Measurements from ENCODE around the gene ARMH1.
A peak's percentile ranks its signal among the peaks of the same experiment; 100 is the strongest.
"Not testable (repeated sequence)": the region's sequence is repeated elsewhere in the genome, so short reads cannot be mapped to it uniquely, and the experiment has no call there.

The ARMH1 gene

GRCh38 chr1:44696789-44697345, 22.4 kb downstream of the ARMH1 start:
- DNase-seq: peak; percentile 59

DNA sequence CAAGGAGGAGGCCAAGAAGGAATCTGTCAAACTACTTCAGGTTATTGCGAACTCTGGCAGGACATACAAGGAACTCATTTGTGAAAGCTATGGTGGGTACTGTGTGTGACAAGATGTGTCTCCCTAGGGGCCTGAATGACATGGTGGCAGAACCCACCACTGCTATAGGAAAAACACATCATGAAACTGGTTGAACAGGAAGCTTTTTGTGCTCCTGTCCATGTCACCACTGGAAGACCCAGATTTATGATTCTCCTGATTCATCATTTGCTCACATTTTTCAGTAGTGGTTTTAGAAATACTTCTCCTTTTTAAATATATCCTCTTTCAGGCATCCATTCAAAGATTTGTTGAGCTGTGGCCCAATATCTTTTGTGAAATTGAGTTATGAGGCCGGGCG, 23.6 kb downstream of the ARMH1 start:
- peak; percentile 76 for DNase-seq

DNA sequence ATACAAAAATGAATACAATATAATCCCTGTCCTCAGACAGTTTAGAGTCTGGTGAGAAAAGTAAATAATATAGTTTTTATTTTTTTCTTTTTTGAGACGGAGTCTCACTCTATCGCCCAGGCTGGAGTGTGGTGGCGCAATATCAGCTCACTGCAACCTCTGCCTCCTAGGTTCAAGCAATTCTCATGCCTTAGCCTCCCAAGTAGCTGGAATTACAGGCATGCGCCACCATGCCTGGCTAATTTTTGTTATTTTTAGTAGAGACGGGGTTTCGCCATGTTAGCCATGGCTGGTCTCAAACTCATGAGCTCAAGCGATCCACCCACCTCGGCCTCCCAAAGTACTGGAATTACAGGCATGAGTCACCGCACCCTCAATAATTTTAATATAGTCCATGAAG, 24.9 kb downstream of the ARMH1 start:
- not testable (repeated sequence) for DNase-seq

- DNase-seq: no peak
Observed at GRCh38 chr1:44700573-44700972, 26.1 kb downstream of the ARMH1 start.

DNA sequence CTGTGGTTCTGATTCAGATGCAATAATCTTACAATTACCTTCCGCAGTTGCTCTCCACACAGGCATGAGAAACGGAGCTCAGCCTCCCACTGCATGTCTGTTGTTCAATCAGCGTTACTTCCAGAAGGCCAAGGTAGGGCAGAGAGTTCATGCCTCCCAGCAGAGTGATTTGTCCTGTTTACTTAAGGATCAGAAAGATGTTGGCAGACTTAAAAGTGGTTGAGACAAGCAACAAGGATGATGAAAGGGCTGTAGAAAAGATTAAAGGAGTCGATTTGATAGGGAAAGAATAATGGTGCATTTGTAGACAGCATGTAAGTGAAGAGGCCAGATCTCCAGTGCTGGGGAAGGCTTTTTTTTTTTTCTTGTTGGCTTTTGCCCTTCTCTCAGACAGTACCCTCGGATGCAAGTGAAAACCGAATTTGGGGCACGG, 26.6 kb downstream of the ARMH1 start:
- DNase-seq: no peak

DNA sequence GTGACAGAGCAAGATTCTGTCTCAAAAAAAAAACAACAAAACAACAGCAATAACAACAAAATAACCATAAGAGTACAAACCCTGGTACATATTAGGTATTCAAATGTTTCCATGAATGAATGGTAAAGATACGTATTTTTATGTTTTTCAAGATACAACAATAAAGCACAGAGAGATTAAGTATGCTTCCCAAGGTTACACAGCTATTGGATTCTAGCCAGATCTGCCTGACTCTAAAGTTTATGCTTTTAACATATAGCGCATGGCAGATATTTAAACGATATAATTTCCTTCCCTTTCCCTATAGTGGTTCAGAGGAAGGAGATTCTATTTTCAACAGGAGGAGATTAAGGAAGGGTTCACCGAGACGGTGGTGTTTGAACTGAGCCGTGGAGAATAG, 31.0 kb downstream of the ARMH1 start:
- no peak for DNase-seq

GRCh38 chr1:44705938-44706337, 31.4 kb downstream of the ARMH1 start:
- no peak for DNase-seq

- DNase-seq: peak; percentile 21
Observed at GRCh38 chr1:44707112-44707881, 32.8 kb downstream of the ARMH1 start.

DNA sequence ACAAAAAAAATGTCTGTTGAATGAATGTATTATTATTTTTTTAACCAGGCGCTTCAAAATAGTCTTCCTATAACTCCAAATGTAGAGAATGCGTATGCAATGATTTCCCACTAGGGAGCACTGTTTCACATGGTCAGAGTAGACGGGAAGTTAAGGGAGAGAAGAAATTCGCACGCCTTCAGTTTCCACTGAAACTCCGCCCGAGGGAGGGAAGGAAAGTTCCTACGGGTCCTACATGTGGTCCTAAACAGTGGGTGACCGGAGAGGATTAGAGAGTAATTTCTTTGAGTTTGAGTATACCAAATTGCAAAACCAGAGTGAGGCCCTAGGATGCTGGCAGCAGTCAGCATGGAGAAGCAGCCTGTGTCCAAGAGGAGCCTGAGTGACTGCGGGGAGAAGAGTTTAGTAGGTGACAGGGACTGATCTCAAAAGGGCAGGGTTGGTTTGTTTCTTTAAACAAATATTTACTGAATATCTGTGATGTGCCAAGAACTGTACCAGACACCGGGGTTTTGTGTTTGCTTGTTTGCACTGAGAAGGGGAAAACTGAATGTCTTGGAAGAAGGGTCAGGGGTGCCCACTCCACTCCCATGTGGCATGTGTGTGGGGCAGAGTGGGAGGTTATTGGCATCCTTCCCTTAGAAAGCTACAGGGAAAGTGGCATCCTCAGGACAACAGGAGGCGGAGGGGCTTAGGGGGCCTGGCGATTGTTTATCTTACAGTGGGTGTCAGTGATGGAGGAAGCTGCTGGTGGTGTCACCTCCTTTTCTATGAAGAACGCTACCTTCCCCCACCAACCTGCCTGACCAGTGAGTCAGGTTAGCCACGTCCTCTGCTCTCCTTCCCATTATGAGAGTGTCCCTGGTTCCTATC, 33.7 kb downstream of the ARMH1 start:
- peak; percentile 81 for DNase-seq

GRCh38 chr1:44713321-44713781, 38.8 kb downstream of the ARMH1 start:
- no peak for DNase-seq

GRCh38 chr1:44714532-44714931, 40.0 kb downstream of the ARMH1 start:
- no peak for DNase-seq

DNA sequence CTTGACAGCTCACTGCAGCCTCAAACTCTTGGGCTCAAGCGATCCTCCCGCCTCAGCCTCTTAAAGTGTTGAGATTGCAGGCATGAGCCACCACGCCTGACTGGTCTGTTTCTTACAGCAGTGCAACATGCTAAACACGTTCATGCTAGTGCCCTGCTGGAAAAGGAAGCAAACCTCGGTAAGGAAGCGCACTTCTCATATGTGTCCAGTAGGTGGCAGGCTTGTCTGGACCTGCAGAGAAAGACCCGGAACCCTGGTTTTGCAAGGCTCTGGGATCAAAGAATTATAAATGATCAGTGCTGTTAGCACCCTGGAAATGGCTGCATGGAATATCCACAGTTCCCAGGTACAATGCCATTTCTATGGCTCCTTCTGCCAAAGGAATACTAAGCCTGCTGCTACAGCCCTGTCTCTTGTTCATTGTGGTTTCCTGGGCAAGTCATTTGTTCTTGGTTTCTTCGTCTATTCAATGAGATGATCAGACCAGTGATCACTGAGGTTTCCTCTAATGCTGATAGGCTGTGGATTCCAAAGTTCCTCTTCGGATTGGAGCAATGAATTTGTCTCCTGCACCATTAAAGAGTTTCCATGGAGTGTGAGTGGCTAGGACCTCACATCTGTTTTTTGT, 40.5 kb downstream of the ARMH1 start:
- DNase-seq: peak; percentile 85

DNA sequence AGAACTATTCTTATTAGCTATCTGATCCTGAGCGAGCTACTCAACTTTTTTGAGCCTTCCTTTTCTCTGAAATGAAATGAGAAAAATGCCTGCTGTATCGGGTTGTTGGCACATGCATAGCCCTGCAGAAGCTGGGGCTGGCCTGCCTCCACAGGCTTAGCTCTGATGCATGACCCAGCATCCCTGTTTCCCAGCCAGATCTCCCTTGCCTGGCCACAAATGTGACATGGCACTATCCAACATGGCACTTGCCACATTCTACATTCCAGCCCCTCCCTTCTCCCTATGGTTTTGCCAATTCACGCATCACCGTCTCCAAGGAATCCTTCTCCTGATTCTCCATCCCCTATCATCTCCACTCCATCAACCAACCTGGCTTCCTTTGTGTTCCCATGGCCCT, 42.6 kb downstream of the ARMH1 start:
- no peak for DNase-seq

DNA sequence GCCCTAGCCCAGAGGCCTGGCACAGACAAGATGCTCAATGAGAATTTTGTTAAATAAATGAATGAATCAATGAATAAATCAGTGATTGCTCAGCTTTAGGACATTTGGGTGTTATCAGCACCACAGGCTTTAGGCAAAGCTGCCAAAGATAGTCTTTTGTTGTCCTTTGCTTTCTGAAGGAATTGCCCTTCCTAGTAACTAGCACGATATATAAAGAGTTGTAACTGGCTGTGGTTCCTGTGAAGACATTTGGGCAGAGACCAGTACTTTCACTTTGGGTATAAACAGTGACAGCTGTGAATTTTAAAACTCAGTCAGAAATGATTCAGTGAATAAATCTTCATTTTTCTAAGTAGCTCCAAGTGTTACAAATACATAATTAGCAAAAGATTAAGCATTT, 43.1 kb downstream of the ARMH1 start:
- no peak for DNase-seq

- DNase-seq: no peak
Observed at GRCh38 chr1:44718091-44718490, 43.6 kb downstream of the ARMH1 start.

DNA sequence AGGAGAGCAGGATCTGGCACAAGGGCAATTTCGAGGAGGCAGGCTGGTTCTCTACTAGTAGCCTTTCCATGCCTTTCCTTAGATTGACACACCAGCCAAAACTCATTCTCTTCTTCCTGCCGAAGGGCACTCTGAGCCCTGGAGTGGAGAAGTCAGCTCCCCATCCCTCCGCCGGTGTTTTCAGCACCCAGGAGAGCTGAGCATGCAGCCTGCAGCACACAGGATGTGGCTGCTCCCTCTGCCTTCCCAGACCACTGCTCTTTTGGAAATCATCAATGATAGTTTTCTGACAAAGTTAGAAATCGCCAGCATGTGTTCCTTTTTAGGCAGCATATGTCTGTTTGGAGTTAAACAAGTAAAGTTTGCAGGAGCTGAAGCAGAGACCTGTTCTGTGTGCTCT, 44.8 kb downstream of the ARMH1 start:
- DNase-seq: no peak

DNA sequence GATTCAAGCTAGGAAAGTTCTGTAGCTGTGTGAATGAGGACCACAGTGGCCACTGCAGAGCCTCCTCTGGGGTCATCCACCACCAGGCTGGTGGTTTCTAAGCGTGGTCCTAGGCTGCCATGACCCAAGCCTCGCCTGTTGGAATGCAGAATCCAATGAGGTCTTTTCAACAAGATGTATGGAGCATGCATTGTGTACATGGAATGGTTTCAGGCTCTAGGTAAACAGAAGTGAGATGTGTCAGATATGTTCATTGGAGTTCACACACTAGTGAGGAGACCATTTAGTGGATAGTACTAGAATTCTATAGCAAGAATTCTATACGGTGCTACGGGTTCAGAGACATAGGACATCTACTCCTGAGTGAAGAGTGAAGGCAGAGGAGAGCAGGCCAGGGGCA, 45.8 kb downstream of the ARMH1 start:
- DNase-seq: no peak

DNA sequence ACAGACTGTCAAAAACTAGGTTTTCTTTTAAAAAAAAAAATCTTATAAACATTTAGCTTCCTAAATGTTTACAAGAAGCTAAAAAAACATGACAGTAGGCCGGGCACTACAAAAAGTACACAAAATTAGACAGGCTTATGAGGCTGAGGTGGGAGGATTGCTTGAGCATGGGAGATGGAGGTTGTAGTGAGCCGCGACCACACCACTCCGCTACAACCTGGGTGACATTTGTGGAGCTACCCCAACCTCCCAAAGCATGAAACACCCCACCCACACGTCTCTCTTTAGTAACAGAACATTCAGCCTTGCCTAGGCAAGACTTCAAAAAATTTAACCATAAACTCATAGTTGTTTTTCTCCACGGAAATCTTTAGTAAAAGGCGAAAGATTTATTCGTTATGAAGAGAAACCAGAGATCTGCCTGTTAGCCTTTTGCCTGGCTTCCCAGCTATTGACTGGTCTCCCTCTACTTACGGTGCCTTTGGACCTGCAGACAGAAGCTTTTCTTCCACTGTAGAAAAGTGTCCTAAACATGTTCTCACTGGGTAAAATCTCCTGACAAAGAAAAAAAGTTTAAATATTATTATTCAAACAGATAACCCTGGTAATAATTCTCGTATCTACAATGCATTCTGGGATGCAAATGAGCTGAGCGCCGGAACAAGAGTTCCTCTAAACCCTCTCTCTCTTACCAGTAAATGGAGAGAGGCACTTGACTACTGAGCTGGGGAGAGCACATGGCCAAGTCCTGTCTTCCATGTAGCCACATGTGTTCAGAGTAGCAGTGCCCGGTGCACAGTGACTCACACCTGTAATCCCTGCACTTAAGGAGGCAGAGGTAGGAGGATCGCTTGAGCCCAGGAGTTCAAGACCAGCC, 47.2 kb downstream of the ARMH1 start:
- DNase-seq: peak; percentile 98

GRCh38 chr1:44723064-44723463, 48.5 kb downstream of the ARMH1 start:
- no peak for DNase-seq

GRCh38 chr1:44723496-44724295, 49.2 kb downstream of the ARMH1 start:
- peak; percentile 76 for DNase-seq

GRCh38 chr1:44724296-44724954, 49.9 kb downstream of the ARMH1 start:
- DNase-seq: no peak

Data from suppressor macrophage treated with lipopolysaccharide for 4 hours (primary cell).